Stimulated activated CD8-positive, alpha-beta memory T cell treated with anti-CD3 and anti-CD28 coated beads, Interleukin-7, amount 100 ng/mL, for 24 hours (primary cell): ENCODE data around the gene VOPP1.

Source experiments
- DNase-seq: peaks from one replicate; pipeline ENCODE4 v3.0.0-alpha.2; 2020; ENCODE audit warnings: low read depth

VOPP1 gene

GRCh38 chr7:55432939-55433784, 139.1 kb downstream of the VOPP1 start:
- DNase-seq = no peak

DNA sequence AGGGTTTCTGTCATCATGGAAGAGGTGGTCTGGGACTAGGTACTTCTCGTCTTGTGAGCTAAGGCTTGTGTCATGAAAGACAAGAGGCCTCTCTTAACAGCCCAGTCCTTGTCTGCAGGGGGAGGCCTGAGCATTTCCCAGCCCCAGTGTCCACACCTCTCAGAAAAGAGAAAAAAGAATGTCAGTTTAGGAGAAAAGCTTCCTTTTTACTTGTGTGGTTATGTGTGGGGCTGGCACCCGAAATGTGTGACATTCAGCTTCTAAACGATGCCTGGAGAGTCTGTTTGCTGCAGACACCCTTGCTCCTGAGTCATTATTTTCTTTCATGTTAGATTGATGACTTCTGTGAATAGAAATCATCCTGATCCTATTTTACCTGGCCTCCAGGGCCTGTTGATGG, 139.8 kb downstream of the VOPP1 start:
- no peak for DNase-seq

DNA sequence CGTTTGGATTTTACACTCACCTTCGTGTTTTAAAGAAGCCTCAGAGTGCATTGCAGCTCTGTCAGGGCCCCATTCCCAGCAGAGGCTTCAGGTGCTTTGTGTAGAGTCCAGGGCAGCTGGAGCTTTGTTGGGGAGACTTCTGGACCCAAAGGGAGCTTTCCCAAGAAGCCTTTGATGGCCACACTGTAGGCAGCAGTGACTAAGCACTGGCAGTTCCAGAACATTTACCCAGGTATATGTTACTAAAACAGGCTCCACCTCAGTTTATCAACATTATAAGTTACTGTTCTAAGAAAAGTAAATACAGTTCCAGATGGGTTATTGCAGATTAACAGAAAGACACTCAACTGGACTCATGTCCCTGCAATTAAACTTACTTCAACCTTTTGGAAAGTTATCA, 140.4 kb downstream of the VOPP1 start:
- DNase-seq = no peak

GRCh38 chr7:55429835-55430499, 142.3 kb downstream of the VOPP1 start:
- no peak for DNase-seq

DNA sequence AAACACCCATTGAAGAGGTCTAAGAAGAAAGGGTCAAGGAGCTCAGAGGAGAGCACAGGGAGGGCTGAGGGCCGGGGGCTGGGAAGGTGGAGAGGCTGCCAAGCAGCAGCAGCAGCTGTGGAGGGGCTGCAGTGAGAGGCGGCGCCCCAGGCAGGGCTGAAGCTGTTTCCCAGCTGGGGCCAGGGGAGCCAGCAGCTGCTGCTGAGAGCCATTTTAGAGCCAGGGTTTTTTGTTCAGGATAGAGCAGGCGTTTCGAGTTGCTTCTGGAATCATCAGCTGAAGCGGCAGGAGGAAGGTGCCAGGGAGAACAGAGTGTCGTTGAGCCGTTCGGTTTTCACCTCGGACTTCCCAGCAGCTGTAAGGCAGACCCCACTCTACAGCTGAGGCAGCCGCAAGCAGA, 144.5 kb downstream of the VOPP1 start:
- no peak for DNase-seq

DNA sequence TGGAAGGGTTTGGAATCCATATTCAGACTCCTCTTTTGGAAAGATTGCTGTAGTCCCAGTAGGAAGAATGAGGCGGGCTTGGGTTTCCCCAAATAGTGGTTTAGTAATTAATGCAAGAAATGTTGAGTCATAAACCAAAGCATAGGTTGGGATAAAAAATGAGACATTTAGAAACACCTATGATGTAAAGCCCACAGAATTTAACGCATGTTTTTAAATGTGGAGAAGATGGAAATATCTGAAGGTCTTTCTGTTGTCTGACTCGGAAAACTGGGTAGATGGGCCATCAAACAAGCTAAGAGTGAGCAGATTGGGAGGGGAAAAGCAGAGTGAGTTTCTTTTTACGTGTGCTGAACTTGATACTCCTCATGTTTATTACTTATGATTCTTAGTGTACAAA, 145.0 kb downstream of the VOPP1 start:
- no peak for DNase-seq

GRCh38 chr7:55426676-55427075, 145.6 kb downstream of the VOPP1 start:
- DNase-seq = no peak

GRCh38 chr7:55425141-55425752, 147.1 kb downstream of the VOPP1 start:
- no peak for DNase-seq

GRCh38 chr7:55423891-55424290, 148.4 kb downstream of the VOPP1 start:
- DNase-seq = no peak

- no peak for DNase-seq
Measured at GRCh38 chr7:55423277-55423711, 149.0 kb downstream of the VOPP1 start.
